Measurements from ENCODE around the gene SLC25A48.

SLC25A48 gene

GRCh38 chr5:135937245-135937911 lies 102.9 kb downstream of the SLC25A48 start:
- DNase-seq: no peak
